ENCODE measurements around the gene ARHGEF4.
"Not testable (repeated sequence)": the region's sequence is repeated elsewhere in the genome, so short reads cannot be mapped to it uniquely, and the experiment has no call there.

The ARHGEF4 gene

GRCh38 chr2:131056204-131056931 lies 219.7 kb downstream of the ARHGEF4 start:
- no peak for DNase-seq

GRCh38 chr2:131056932-131057287 lies 220.2 kb downstream of the ARHGEF4 start:
- DNase-seq: no peak

- no peak for DNase-seq
Observed at GRCh38 chr2:131058214-131058843, 221.6 kb downstream of the ARHGEF4 start.

GRCh38 chr2:131058920-131059319 lies 222.2 kb downstream of the ARHGEF4 start:
- no peak for DNase-seq

GRCh38 chr2:131063501-131064283 lies 227.0 kb downstream of the ARHGEF4 start:
- DNase-seq: no peak

- no peak for DNase-seq
Observed at GRCh38 chr2:131064589-131065512, 228.1 kb downstream of the ARHGEF4 start.

- no peak for DNase-seq
Observed at GRCh38 chr2:131067465-131068125, 230.9 kb downstream of the ARHGEF4 start.

- DNase-seq: not testable (repeated sequence)
Observed at GRCh38 chr2:131068172-131068571, 231.5 kb downstream of the ARHGEF4 start.

GRCh38 chr2:131075578-131075977 lies 238.9 kb downstream of the ARHGEF4 start:
- DNase-seq: not testable (repeated sequence)

- no peak for DNase-seq
Observed at GRCh38 chr2:131076707-131077106, 240.0 kb downstream of the ARHGEF4 start.

GRCh38 chr2:131077182-131077846 lies 240.6 kb downstream of the ARHGEF4 start:
- DNase-seq: no peak

- DNase-seq: no peak
Observed at GRCh38 chr2:131077966-131078365, 241.3 kb downstream of the ARHGEF4 start.

GRCh38 chr2:131079931-131080330 lies 243.2 kb downstream of the ARHGEF4 start:
- not testable (repeated sequence) for DNase-seq

GRCh38 chr2:131081190-131081589 lies 244.5 kb downstream of the ARHGEF4 start:
- no peak for DNase-seq

GRCh38 chr2:131085646-131086045 lies 248.9 kb downstream of the ARHGEF4 start:
- no peak for DNase-seq

GRCh38 chr2:131092458-131093005 lies 255.8 kb downstream of the ARHGEF4 start:
- peak; percentile 50 for DNase-seq

GRCh38 chr2:131093006-131093695 lies 256.4 kb downstream of the ARHGEF4 start, which contains the start of gene FAM168B:
TSS of gene FAM168B (minus strand) at chr2:131093460. CDS start at chr2:131082646, 10,814 bp downstream.
- peak; percentile 87 for DNase-seq

- peak; percentile 27 for DNase-seq
Observed at GRCh38 chr2:131093696-131094462, 257.2 kb downstream of the ARHGEF4 start.

- no peak for DNase-seq
Observed at GRCh38 chr2:131094463-131095281, 258.0 kb downstream of the ARHGEF4 start.

All from stimulated activated CD4-positive, alpha-beta T cell treated with anti-CD3 and anti-CD28 coated beads, Interleukin-4, amount 100 ng/mL, for 24 hours (primary cell).